HepG2 (cell line): ENCODE data around the gene LSMEM2. TPM values are rescaled to one million over a fixed set of nuclear protein-coding genes. Genes with fewer than 3 reads are reported as not detected.

Experiments used
- PCBP2 ChIP-seq: fragments of 200-400 bp; formaldehyde crosslinking; optimal IDR thresholded peaks from 2 replicates; pipeline ENCODE3; 2018; ENCODE audit warnings: low read length, low read depth; ENCODE audit not compliant: poor library complexity, severe bottlenecking
- ZNF296 ChIP-seq: sonication (generic); formaldehyde crosslinking; conservative IDR thresholded peaks from 2 replicates; pipeline ENCODE4 v1.5.0; 2020; ENCODE audit warnings: mild to moderate bottlenecking, missing genetic modification reagents
- ZNF431 ChIP-seq: sonication (generic); formaldehyde crosslinking; IDR thresholded peaks from 2 replicates; pipeline ENCODE4 v1.9.0; 2022; ENCODE audit warnings: missing genetic modification reagents, low read depth, mild to moderate bottlenecking, borderline replicate concordance
- ZNF567 ChIP-seq: sonication (generic); formaldehyde crosslinking; IDR thresholded peaks from 2 replicates; pipeline ENCODE4 v1.8.1; 2023; ENCODE audit warnings: mild to moderate bottlenecking, missing genetic modification reagents, borderline replicate concordance
- ZNF850 ChIP-seq: sonication (generic); formaldehyde crosslinking; conservative IDR thresholded peaks from 2 replicates; pipeline ENCODE4 v1.9.0; 2021; ENCODE audit warnings: mild to moderate bottlenecking, missing genetic modification reagents
- polyA plus RNA-seq, 8 experiments: library from polyadenylated mRNA; depleted of rRNA in 3 of 8; stranded (reverse) in 7 of 8; unstranded in 1 of 8; fragments of >200 nt; fragmentation: Illumina TruSeq in 4 of 8; extraction: Trizol in 4 of 8; gene quantifications; 2 replicates each; pipeline versions ENCODE4 v1.2.1 to v1.2.3, GENCODE V29; 2011 to 2016; ENCODE audit warnings: low read depth in 4 of 8, missing spikeins in 1 of 8, mixed read lengths in 1 of 8; ENCODE audit not compliant: insufficient read depth in 1 of 8
- total RNA-seq, 5 experiments: library from RNA; depleted of rRNA; stranded (reverse); fragments of >200 nt; fragmentation: Illumina TruSeq; extraction: Trizol; gene quantifications; 2 replicates each; pipeline ENCODE4 v1.2.3, GENCODE V29; 2016; ENCODE audit warnings: low read depth in 1 of 5
- TF ChIP-seq, protein P1 (sequence below): sonication (generic); formaldehyde crosslinking; IDR thresholded peaks from 2 replicates; pipeline ENCODE4 v1.5.0; 2020; ENCODE audit warnings: mild to moderate bottlenecking, missing genetic modification reagents, borderline replicate concordance
- TF ChIP-seq, protein P2 (sequence below): sonication (generic); formaldehyde crosslinking; IDR thresholded peaks from 2 replicates; pipeline ENCODE4 v1.4.0; 2020; ENCODE audit warnings: mild to moderate bottlenecking, missing genetic modification reagents
- TF ChIP-seq, protein P3 (sequence below): sonication (generic); formaldehyde crosslinking; IDR thresholded peaks from 2 replicates; pipeline ENCODE4 v1.4.0; 2020; ENCODE audit warnings: missing genetic modification reagents
- TF ChIP-seq, protein P4 (sequence below): sonication (generic); formaldehyde crosslinking; IDR thresholded peaks from 2 replicates; pipeline ENCODE4 v1.5.0; 2020; ENCODE audit warnings: mild to moderate bottlenecking, missing genetic modification reagents, moderate library complexity
- TF ChIP-seq, protein P5 (sequence below): IDR thresholded peaks from 2 replicates; pipeline ENCODE4 v1.6.1; 2012; ENCODE audit warnings: inconsistent platforms

Gene LSMEM2
- total and polyA plus RNA-seq, 2 of the 13 experiments (the other 11 are each of a cell fraction or from before 2014, with no cell fraction given): 0.07 to 0.41 TPM

DNA sequence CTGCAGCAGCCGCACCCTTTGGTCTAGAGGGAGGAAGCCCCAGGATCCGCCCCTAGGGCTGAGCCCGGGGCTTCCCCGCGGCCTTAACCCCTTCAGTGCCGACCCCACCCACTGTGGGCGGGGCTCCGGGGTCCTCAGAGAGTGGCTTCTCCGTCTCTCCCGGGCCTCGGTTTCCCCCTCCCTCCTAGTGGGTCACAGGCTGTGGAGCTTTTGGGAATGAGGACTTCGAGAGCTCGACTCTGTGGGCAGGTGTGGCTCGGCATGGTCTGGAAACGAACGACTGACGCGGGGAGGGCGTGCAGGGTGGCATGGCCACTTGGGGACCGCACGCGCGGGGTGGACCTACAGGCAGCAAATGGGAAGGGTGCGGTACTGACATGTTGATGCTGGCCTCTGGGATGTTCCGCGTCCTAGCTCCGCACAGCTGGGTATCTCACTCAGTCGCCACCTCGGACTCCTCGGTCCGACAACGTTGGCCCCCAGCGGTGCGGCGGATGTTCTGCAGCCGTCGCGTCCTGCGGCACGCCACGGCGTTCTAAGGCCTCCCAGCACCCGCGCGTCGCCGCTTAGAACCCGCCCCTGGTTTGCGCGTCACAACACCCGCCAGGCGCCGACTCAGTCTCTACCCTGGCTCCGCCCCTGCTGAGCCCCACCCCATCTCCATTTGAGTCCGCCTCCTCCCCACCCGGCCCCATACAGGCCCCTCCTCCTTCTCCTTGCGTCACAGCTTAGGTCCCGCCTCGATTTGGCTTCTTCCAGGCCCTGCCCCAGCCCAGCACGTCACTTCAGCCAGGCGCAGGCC is 20.1 kb downstream of the LSMEM2 start, which contains the start of the genes HYAL3 and NAA80 (continued):
- TF ChIP-seq, protein P1, sequence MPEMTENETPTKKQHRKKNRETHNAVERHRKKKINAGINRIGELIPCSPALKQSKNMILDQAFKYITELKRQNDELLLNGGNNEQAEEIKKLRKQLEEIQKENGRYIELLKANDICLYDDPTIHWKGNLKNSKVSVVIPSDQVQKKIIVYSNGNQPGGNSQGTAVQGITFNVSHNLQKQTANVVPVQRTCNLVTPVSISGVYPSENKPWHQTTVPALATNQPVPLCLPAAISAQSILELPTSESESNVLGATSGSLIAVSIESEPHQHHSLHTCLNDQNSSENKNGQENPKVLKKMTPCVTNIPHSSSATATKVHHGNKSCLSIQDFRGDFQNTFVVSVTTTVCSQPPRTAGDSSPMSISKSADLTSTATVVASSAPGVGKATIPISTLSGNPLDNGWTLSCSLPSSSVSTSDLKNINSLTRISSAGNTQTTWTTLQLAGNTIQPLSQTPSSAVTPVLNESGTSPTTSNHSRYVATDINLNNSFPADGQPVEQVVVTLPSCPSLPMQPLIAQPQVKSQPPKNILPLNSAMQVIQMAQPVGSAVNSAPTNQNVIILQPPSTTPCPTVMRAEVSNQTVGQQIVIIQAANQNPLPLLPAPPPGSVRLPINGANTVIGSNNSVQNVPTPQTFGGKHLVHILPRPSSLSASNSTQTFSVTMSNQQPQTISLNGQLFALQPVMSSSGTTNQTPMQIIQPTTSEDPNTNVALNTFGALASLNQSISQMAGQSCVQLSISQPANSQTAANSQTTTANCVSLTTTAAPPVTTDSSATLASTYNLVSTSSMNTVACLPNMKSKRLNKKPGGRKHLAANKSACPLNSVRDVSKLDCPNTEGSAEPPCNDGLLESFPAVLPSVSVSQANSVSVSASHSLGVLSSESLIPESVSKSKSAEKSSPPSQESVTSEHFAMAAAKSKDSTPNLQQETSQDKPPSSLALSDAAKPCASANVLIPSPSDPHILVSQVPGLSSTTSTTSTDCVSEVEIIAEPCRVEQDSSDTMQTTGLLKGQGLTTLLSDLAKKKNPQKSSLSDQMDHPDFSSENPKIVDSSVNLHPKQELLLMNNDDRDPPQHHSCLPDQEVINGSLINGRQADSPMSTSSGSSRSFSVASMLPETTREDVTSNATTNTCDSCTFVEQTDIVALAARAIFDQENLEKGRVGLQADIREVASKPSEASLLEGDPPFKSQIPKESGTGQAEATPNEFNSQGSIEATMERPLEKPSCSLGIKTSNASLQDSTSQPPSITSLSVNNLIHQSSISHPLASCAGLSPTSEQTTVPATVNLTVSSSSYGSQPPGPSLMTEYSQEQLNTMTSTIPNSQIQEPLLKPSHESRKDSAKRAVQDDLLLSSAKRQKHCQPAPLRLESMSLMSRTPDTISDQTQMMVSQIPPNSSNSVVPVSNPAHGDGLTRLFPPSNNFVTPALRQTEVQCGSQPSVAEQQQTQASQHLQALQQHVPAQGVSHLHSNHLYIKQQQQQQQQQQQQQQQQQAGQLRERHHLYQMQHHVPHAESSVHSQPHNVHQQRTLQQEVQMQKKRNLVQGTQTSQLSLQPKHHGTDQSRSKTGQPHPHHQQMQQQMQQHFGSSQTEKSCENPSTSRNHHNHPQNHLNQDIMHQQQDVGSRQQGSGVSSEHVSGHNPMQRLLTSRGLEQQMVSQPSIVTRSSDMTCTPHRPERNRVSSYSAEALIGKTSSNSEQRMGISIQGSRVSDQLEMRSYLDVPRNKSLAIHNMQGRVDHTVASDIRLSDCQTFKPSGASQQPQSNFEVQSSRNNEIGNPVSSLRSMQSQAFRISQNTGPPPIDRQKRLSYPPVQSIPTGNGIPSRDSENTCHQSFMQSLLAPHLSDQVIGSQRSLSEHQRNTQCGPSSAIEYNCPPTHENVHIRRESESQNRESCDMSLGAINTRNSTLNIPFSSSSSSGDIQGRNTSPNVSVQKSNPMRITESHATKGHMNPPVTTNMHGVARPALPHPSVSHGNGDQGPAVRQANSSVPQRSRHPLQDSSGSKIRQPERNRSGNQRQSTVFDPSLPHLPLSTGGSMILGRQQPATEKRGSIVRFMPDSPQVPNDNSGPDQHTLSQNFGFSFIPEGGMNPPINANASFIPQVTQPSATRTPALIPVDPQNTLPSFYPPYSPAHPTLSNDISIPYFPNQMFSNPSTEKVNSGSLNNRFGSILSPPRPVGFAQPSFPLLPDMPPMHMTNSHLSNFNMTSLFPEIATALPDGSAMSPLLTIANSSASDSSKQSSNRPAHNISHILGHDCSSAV (CRISPR knock-in tag): no peak
- TF ChIP-seq, protein P2, sequence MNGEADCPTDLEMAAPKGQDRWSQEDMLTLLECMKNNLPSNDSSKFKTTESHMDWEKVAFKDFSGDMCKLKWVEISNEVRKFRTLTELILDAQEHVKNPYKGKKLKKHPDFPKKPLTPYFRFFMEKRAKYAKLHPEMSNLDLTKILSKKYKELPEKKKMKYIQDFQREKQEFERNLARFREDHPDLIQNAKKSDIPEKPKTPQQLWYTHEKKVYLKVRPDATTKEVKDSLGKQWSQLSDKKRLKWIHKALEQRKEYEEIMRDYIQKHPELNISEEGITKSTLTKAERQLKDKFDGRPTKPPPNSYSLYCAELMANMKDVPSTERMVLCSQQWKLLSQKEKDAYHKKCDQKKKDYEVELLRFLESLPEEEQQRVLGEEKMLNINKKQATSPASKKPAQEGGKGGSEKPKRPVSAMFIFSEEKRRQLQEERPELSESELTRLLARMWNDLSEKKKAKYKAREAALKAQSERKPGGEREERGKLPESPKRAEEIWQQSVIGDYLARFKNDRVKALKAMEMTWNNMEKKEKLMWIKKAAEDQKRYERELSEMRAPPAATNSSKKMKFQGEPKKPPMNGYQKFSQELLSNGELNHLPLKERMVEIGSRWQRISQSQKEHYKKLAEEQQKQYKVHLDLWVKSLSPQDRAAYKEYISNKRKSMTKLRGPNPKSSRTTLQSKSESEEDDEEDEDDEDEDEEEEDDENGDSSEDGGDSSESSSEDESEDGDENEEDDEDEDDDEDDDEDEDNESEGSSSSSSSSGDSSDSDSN: peak; percentile 66; the same call in 1 of the 2 replicates
- TF ChIP-seq PCBP2 (no peak), ZNF431 (CRISPR knock-in tag) (peak; percentile 78; the same call in 1 of the 2 replicates), ZNF567 (CRISPR knock-in tag) (no peak), ZNF850 (CRISPR knock-in tag) (no peak), ZNF296 (no peak)
- TF ChIP-seq, protein P3, sequence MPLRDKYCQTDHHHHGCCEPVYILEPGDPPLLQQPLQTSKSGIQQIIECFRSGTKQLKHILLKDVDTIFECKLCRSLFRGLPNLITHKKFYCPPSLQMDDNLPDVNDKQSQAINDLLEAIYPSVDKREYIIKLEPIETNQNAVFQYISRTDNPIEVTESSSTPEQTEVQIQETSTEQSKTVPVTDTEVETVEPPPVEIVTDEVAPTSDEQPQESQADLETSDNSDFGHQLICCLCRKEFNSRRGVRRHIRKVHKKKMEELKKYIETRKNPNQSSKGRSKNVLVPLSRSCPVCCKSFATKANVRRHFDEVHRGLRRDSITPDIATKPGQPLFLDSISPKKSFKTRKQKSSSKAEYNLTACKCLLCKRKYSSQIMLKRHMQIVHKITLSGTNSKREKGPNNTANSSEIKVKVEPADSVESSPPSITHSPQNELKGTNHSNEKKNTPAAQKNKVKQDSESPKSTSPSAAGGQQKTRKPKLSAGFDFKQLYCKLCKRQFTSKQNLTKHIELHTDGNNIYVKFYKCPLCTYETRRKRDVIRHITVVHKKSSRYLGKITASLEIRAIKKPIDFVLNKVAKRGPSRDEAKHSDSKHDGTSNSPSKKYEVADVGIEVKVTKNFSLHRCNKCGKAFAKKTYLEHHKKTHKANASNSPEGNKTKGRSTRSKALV (CRISPR knock-in tag): peak; percentile 65
- TF ChIP-seq, protein P4, sequence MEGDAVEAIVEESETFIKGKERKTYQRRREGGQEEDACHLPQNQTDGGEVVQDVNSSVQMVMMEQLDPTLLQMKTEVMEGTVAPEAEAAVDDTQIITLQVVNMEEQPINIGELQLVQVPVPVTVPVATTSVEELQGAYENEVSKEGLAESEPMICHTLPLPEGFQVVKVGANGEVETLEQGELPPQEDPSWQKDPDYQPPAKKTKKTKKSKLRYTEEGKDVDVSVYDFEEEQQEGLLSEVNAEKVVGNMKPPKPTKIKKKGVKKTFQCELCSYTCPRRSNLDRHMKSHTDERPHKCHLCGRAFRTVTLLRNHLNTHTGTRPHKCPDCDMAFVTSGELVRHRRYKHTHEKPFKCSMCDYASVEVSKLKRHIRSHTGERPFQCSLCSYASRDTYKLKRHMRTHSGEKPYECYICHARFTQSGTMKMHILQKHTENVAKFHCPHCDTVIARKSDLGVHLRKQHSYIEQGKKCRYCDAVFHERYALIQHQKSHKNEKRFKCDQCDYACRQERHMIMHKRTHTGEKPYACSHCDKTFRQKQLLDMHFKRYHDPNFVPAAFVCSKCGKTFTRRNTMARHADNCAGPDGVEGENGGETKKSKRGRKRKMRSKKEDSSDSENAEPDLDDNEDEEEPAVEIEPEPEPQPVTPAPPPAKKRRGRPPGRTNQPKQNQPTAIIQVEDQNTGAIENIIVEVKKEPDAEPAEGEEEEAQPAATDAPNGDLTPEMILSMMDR: peak; percentile 54
- TF ChIP-seq, protein P5, sequence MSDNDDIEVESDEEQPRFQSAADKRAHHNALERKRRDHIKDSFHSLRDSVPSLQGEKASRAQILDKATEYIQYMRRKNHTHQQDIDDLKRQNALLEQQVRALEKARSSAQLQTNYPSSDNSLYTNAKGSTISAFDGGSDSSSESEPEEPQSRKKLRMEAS: peak; percentile 86
